ENCODE data around the gene RASSF7.

The RASSF7 gene

DNA sequence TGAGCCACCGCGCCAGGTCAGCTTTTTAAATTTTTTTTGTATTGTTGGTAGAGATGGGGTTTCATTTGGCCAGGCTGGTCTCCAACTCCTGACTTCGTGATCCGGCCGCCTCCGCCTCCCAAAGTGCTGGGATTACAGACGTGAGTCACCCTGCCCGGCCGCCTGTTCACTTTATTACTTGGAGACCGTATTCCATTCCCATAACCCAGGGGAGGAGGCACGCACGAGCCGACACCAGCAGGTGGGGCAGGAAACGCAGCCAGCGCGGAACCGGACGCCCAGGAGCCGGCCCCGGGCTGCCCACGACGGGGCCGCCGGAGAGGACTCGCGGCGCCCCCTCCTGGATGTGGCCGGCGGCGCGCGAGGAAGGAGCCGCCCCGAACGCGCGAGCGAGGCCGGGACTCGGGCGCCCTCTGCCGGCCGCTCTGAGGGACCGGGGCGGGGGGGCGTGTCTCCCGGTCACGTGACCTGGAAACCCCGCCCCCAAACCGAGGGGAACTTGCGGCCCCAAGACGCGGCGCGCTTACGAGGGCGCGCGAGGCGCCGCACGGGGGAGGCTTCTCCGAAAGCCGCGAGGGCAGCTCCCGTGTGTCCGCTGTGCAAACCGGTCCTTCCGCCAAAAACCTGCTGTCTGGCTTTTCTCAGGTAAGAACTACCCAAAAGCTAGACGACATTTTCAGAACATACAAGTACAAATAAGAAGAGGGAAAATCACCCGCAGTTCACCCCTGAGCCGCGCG, 42.1 kb upstream of the RASSF7 start:
- DNase-seq (ENCODE audit: low read depth), result peak; percentile 98
- H3K4me3 ChIP-seq (ENCODE audit: low read length), result peak overlapping the region; percentile 52
- TF ChIP-seq, protein P1, sequence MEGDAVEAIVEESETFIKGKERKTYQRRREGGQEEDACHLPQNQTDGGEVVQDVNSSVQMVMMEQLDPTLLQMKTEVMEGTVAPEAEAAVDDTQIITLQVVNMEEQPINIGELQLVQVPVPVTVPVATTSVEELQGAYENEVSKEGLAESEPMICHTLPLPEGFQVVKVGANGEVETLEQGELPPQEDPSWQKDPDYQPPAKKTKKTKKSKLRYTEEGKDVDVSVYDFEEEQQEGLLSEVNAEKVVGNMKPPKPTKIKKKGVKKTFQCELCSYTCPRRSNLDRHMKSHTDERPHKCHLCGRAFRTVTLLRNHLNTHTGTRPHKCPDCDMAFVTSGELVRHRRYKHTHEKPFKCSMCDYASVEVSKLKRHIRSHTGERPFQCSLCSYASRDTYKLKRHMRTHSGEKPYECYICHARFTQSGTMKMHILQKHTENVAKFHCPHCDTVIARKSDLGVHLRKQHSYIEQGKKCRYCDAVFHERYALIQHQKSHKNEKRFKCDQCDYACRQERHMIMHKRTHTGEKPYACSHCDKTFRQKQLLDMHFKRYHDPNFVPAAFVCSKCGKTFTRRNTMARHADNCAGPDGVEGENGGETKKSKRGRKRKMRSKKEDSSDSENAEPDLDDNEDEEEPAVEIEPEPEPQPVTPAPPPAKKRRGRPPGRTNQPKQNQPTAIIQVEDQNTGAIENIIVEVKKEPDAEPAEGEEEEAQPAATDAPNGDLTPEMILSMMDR (conservative IDR thresholded peaks at IDR 0.05; ENCODE audit: low read length), result peak; percentile 40

DNA sequence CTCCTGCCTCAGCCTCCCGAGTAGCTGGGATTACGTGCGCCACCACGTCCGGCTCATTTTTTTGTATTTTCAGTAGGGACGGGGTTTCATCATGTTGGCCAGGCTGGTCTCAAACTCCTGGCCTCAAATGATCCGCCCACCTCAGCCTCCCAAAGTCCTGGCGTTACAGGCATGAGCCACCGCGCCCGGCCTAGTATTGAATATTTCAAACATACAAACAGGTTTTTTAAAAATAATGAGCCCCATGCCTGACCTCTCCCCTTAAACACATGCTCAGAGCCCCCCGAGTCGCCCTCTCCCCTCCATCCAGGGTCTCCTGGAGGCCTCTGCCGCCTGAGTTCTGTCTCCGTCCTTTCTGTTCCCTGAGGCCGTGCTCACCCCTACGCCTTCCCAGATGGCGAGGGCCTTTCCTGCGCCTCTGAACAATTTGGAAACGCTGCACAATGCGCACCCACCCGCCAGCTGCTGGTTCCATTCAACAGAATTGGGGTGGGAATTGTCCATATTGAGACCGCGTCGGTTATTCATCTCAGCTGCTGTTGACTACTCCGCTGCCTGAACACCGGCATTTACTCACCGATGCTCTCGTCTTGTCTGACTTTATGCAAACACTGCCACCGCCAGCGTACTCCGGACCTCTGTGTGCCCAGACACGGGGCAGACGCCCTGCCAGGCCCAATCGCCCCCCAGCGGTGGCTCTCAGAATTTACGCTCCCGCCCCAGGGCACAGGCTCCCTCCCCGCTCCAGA, 40.2 kb upstream of the RASSF7 start:
- no peak for DNase-seq (ENCODE audit: low read depth)
- TF ChIP-seq, protein P1 (conservative IDR thresholded peaks at IDR 0.05; ENCODE audit: low read length), result no peak
- no peak overlapping the region for H3K4me3 ChIP-seq (ENCODE audit: low read length)

DNA sequence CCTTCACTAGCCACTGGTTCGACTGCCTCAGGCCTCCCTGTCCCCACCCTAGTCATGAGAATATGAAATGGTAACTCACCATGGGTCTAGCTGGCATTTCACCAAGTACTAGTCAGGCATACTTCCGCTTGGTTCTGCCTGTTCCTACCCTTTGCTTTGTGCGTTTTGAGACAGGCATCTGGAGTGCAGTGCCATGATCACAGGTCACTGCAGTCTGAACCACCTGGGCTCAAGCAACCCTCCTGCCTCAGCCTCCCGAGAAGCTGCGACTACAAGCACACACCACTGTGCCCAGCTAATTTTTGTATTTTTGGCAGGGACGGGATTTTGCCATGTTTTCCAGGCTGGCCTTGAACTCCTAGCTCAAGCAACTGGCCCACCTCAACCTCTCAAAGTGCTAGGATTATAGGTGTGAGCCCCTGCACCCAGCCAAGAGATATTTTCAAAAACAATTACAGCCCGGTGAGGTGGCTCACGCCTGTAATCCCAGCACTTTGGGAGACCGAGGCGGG, 39.5 kb upstream of the RASSF7 start:
- TF ChIP-seq, protein P1 (conservative IDR thresholded peaks at IDR 0.05; ENCODE audit: low read length), result no peak
- DNase-seq (ENCODE audit: low read depth), result no peak
- no peak overlapping the region for H3K4me3 ChIP-seq (ENCODE audit: low read length)

DNA sequence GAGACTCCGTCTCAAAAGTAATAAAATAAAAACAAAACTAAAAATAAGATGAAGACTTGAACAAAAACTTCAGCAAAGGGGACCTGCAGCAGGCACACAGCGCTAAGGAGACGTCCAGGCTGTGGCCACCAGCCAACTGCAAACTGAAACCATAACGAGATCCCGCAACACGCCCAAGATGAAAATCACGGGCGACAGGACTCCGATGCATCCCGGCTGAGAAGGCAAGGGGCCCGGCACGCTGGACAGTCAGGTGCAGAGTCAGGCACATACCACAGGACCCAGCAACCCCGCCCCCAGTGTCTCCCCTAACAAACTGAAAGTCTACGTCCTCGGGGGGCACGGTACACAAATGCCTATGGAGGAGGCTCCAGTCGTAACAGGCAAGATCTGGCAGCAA, 34.6 kb upstream of the RASSF7 start:
- no peak overlapping the region for H3K4me3 ChIP-seq (ENCODE audit: low read length)
- TF ChIP-seq, protein P1 (conservative IDR thresholded peaks at IDR 0.05; ENCODE audit: low read length), result no peak
- DNase-seq (ENCODE audit: low read depth), result no peak

DNA sequence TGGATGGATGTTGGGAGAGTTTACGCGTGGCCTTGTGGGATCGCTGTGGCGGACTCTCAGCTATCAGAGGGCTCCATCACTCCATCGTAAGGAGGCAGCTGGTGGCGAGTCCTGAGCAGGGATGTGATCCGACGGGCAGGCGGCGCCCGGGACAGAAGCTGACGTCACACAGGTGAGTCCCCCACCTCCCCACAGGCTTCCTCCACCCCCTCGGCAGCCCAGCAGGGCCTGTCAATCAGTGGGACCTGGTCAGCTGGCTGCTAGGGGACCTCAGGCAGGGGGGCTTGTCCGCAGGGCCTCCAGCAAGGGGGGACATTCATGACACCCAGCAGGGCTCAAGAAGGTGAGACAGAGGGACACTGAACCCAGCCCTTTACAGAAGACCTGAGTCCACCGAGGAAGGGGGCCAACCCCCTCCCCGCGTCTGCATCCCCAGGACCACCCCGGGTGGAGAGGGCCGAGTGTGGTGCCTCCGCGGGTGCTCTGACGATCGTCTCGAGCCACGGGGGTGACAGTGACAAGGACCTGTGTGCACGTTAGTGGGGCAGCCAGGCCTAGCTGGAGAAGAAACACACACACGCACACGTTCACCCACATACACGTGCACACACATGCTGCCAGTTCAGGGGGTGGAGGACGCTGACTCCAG, 32.5 kb upstream of the RASSF7 start:
- no peak for DNase-seq (ENCODE audit: low read depth)
- H3K4me3 ChIP-seq (ENCODE audit: low read length), result no peak overlapping the region
- TF ChIP-seq, protein P1 (conservative IDR thresholded peaks at IDR 0.05; ENCODE audit: low read length), result no peak

DNA sequence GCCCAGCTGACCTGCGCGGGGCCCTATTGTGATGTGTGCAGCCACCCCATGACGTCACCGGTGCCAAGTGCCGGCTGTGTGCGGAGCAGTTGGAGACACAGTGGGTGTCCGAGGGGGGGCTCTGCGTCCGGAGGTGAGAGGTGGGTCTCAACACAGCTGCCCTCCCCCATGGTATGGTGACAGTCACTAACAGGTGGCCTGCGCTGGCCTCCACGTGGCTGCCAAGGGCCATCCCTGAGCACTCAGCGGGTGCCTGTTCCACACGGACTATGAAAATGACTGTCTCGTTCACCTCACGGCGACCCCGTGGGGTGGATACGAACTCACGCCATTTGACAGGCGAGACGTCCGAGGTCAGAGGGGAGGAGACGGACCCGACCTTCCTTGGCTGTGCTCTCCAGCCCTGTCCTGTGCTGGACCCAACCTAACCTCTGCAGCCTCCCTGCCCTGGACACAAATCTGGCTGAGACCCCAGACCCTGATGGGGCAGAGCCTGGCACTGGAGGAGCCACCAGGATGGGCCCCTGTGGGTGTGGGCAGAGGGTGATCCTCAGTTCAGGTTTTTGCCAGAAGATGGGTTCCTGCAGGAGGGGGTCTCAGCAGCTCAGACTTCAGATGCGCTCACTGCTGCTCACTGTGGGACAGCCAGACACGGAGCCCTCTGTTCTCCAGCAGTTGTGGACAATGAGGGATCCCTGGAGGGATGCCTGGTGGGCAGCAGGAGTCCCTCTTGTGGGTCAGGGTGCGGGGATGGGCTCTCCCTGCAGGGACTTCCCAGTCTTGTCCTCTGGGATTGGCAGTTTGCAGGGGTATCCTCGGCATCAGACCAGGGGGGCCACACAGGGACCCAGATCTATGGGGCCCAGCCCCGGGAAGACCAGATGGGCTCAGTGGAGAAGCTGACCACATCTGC, 31.7 kb upstream of the RASSF7 start:
- DNase-seq (ENCODE audit: low read depth), result no peak
- no peak overlapping the region for H3K4me3 ChIP-seq (ENCODE audit: low read length)
- TF ChIP-seq, protein P1 (conservative IDR thresholded peaks at IDR 0.05; ENCODE audit: low read length), result no peak

All from AG10803 (cell line).